SKM-1 (cell line): ENCODE data around the gene SELENOI.

Source experiments
- DNase-seq: peaks from one replicate; lab custom pipeline; 2025; ENCODE audit not compliant: unreplicated experiment; lab: John Stamatoyannopoulos, UW

SELENOI gene

DNA sequence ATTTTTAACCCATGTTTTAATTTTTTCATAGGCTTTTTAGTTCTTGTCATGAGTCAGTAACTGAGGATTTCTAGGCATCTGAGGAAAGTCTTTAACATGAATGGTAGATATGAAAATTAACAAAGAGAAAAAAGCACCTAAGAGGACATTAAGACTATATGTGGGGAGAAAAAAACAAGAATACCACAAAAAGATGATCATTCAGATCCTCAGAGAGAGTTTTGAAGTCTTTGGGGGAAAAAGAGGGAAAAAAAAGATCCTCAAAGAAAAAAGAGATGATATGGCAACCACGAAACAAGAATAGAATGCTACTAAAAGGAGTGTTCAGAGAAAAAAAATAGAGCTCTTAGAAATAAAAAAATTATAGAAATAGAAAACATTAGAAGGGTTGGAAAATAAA is 63.8 kb downstream of the SELENOI start:
- no peak for DNase-seq

DNA sequence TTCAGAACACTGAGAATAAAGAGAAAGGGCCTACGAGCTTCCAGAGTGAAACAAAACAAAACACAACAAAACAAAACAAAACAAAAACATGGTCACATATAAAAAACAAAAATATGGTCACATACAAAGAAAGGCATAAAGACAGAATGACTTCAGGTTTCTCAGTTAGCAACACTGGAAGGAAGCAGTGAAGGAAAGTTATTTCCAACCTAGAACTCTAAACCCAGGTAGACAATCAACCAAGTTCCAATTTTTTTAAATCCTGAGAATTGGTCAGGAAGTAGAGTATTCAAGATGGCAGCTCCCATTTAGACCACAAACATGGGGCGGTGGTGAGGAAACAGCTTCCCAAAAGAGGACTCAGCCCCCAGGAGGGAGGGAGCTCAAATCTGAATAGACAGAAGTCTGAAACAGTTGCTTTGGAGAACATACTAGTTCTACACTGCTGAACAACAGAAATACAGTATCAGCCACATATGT is 64.9 kb downstream of the SELENOI start:
- no peak for DNase-seq

DNA sequence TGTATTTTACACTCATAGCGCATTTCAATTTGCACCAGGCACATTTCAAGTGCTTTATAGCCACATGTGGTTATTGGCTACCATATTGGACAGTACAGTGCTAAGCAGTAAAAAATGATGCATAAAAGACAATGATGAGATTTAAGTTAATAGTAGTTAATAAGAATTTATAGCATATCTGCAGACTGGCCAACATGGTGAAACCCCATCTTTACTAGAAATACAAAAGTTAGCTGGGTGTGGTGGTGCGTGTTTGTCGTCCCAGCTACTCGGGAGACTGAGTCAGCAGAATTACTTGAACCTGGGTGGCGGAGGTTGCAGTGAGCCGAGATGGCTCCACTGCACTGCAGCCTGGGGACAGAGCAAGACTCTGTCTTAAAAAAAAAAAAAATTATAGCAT is 65.5 kb downstream of the SELENOI start:
- no peak for DNase-seq

DNA sequence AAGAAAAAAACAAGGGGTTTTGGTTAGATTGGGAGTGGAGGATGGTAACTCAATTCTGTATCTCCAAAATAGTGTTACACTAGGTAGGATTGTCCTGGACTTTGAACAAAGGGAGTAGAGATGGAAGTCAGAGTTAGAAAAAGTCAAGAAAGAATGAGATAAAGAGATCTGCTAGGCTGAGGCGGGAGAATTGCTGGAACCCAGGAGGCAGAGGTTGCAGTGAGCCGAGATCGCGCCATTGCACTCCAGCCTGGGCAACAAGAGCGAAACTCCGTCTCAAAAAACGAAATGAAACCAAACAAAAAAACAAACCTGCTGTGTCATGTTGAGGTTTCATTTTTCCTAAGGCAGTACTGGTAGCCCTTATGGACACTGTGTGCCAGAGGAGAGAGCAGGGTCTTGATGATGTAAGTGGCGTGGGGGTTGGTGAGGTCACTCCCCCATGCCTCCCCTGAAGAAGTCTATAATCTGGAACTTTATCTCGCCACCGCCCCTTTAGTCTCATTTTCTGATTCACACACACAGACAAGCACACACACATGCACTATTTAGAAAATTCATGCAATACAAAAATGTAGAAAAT is 66.2 kb downstream of the SELENOI start:
- DNase-seq: no peak

DNA sequence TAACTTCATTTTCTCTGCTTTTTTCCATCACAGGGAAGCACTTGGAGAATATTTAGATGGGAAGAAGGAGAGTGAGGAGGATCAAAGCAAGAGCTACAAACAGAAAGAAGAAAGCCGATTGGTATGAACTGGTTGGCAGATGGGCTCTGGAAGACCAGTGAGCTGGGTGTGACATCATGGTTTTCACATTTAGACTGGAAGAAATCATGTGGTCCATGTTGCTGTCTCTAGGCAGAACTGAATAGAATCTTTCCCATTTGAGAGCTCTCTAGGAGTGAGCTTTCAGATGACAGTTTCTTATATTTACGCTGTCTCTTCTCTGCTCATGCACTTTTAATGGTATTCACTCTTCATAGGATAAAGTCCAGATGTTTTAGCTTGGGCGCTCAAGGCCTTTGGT is 68.4 kb downstream of the SELENOI start:
- DNase-seq: no peak

DNA sequence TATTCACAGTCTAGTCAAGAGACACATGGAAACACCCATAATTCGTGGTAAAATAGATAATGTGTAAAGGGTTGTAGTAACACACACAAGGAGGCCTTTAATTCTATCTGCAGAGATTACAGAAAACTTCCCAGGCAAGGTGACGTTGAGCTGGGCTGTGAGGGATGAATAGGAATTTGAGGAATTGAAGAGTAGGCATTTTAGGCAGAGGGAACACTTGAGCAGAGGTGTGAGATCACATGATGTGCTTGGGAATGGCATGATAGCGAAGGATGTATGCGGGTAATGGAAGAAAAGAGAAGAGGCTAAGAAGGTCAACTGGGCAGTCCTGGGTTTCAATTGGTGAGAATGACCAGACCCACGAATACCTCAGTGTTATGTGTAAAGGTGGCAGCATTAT is 76.0 kb downstream of the SELENOI start:
- no peak for DNase-seq

DNA sequence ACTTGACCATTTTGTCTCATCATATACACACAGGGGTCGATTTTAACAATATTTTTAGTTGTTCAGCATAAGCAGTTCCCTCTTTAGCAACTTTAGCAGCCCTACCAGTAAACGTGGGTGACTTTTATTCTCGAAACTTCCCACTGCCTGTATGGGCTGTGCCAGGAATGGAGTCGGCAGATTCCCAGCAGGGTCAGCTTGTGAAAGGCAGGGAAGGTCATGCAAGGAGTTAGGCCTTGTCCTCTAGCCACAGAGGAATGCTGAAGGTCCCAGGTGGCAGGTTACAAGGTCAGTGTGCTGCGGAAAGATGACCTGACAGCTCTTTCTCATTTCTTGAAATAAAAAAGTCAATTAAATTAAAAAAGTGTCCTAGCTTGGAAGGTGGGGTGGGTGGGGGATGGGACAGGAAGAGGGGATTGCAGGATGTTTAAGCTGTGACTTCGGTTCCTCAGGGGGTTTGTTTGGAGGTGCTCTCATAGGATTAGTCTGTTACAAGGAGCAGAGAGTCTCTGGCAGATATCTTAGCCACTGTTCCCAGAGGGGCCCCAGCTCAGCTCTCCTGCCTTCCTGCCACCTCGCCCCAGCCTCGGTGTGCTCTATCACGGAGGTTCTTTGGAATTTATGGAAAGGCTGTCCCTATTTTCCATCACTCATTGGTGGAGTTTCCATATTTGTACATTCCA is 77.1 kb downstream of the SELENOI start:
- DNase-seq: no peak

DNA sequence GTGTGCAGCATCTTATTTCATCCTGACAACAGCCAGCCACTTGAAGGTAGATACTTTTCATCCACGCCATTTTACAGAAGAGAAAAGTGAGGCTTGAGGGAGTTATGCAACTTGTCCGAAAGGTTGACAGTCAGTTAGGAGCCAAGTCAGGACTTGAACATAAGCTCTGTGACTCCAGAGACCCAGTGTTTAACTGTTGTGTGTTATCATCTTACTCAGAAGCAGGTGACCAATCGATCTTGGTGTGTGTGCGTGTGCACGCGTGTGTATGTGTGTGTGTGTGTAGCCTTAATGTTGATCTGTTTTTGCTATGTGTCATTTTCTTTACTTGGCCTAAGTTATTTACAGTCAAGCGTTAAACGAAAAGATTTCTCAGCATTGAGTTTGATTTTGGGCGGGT is 77.8 kb downstream of the SELENOI start:
- DNase-seq: no peak

DNA sequence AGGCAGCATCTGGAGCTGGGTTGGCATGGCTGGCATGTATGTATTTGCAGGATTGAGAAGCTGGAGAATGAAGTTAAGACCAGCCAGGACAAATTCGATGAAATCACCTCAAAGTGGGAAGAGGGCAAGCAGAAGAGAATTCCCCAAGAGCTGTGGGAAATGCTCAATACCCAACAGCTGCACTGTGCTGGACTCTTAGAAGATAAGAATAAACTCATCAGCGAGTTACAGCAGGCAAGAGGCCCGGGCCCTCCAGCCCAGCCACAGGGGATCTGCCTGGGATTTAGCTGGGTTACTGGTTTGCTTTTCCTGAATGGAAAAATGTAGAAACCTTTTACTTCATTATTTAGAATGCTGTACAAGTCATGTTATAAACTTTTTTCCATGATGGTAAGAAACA is 78.3 kb downstream of the SELENOI start:
- DNase-seq: no peak

DNA sequence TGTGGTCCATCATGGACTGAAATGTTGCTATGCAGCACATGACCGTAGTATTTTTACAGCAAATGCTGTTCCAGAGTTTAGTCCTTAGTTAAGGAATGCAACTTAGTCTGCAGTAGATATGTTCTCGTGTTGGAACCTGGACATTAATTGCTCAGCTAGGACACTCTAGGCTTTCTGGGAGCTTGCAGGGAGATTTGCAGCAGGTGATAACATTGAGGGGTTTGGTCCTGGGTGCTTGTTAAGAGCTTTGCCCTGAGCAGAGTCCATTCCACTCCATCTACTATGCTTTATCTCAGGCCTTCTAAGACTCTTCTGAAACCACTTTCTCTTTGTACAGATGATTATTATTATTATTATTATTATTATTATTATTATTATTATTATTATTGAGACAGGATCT is 82.9 kb downstream of the SELENOI start:
- no peak for DNase-seq

DNA sequence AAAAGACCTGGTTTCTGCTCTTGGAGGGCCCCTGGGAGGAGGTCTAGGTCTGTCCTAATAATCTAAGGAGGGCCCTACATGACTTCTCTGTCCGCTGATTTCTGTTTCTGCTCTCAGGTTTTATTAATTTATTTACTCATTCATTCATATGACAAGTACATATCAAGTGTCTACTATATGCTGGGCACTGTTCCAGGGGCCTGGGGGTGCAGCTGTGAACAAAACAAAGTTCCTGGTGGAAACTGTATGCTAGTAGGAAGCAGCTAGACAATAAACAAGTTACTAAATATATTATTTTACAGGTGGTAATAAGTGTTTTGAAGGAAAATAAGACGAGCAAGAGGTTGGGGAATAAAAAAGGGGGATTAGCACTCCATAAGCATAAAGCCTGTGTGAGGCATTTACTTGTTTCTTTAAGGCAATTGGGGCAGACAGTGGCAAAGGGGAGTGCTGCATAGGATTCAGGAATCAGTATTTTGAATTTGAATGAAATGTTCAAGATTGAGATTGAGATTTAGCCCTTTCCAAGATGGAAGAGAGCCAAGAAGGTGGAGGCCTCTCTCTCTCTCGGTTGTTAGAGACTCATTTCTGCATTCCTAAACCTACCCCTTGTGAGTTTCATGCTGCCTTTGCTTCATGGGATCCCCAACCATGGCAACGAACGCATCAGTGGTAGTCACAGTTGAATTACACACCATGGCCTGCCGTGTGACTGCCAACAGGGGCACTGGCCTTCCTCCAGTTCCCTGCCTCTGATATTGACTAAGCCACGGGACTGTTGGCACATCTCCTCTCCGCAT is 84.0 kb downstream of the SELENOI start:
- DNase-seq: no peak

DNA sequence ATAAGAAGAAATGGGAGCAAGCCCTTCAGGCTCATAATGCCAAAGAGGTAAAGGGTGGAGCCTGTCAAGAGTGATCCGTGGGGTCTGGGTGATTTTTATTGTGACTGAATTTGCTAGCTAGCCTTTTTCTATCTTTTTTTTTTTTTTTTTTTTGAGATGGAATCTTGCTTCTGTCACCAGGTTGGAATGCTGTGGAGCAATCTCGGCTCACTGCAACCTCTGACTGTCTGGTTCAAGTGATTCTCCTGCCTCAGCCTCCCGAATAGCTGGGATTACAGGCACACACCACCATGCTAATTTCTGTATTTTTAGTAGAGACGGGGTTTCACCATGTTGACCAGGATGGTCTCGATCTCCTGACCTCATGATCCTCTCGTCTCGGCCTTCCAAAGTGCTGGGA is 84.9 kb downstream of the SELENOI start:
- DNase-seq: no peak

DNA sequence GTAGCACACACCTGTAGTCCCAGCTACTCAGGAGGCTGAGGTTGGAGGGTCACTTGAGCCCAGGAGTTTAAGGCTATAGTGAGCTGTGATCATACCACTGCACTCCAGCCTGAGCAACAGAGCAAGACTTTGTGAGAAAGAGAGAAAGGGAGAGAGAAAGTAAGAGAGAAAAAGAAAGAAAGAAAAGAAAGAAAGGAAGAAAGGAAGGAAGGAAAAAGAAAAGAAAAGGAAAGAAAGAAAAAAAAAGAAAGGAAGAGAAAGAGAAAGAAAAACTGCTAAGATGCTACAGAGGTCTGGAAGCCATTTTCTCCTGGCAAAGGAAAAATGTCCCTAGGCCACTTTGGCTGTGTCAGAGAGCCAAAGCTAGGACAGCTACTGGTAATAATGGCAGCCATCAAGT is 86.4 kb downstream of the SELENOI start:
- no peak for DNase-seq

DNA sequence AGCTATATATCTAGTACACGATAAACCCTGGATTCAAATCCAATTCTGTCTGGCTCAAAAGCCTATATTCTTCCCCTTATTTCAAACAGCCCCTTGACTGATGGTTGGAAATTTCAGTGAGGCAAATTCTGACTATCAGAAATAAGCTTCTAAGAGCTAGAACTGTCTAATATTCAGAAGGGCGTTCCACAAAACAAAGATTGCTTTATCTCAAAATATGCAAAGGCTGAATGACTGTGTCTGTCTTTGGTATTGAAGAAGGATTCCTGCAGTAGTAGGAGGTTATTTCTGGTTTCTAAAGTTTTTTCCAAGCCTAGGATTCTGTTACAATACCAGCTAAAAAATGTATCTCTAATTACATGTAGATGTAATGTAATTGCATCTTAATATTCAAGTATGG is 86.9 kb downstream of the SELENOI start:
- no peak for DNase-seq

DNA sequence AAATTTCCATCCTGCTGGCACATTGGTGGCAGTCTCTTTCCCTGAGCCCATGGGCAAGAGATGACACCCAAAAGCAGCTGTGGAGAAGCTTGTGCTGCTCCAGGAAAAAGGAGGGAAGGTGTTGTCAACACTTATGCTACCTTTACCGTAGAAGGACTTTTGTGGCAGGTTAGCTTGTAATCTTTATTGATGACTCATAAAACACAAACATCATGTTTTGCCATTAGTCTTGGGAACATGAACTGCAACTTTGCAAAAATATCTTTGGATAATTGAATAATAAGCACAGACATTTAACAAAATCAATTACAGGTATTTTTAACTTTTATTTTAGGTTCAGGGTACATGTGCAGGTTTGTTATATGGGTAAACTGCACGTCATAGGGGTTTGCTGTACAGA is 89.2 kb downstream of the SELENOI start:
- DNase-seq: no peak

DNA sequence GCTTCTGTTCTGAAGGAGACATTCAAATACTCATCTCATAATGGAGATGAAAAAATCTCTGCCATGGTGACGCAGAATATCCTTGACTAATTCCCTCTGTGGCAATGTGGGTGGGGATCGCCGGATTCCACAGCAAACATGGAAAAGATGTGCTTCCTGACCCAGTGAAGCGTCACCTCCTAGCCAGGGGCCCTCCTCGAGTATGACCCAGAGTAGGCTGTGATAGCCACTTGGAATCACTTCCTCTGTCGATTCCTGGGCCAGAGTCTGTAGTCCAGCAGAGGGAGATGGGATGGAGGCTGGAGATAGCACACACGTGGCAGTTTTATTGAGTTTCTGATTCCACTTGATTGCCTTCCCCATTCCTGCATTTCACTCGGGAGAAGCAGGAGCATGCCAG is 92.6 kb downstream of the SELENOI start:
- no peak for DNase-seq

DNA sequence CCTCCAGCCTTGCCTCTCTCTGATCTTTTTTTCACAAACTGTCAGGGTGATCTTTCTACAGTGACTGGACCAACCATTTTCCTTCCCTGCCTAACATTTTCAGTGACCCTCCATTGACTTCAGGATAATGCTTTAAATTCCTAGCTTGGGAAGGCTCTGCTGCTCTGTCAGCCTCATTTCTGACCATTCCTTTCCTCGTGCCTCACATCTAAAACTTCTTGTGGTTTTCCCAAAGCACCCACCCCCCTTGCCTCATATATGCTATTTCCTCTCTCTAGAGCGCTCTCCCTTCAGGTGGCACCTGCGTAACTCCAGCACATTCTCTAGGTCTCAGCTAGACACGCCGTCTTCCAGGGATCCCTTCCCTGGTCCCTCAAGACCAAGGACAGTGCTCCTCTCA is 93.0 kb downstream of the SELENOI start:
- DNase-seq: no peak

DNA sequence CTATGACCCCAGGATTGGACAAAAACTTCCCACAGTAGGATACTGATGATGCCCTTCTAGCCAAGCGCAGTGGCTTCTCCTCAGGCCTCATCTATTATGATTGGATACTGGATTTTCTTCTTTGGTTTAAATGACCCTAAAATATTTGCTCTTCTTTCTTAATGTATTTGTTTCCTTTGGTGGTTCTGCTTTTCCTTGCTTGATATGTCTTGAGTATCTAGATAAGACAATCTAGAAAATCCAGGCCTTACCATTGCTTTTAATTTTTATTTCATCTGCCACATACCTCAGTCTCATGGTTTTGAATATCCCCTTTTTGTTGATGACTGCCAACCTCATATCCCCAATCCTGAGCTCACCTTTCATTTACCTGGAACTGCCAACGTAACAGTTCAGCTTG is 96.4 kb downstream of the SELENOI start:
- no peak for DNase-seq

DNA sequence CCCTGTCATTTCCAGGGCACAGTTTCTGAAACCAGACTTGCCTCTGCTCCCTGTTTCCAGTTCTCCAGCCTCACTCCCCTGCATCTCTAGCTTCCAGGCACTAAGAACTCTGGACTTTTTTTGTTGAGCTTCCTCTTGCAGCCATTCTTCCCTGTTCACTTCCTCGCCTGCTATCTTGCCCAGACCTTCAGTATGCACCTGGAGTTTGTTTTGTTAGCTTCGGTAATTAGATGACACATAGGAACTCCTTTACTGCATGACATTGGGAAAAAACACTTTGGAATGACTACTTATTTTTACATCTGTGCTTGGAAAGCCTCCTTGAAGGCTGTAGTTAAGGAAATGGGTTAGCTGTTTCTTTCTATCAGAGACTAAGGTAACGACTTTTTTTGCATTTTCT is 96.8 kb downstream of the SELENOI start:
- DNase-seq: no peak

DNA sequence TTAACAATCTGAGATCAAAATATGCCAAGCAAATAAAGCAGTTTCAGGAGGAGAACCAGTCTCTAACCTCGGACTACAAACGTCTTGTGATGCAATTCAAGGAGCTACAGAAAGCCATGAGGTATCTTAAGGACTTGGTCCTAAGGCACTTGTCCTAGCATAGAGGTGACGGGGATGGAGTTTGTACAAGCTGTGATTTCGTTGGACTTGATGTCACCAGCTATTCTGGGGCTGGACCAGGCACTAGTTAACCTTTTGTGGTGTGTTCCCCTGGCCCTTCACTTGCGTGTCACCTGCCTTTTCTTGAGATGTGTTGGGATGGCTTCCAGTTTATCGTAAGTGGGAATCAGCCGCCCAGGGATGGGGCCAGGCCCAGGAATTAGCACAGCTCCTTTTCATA is 98.3 kb downstream of the SELENOI start:
- no peak for DNase-seq
